T-helper 2 cell (primary cell): Measurements from ENCODE around the gene PLXNA2.

ENCODE experiments used
- DNase-seq, 5 experiments: peaks; one replicate each; pipeline versions ENCODE4 v3.0.0 to v3.0.0-alpha.2; 2012 to 2022

Gene PLXNA2

DNA sequence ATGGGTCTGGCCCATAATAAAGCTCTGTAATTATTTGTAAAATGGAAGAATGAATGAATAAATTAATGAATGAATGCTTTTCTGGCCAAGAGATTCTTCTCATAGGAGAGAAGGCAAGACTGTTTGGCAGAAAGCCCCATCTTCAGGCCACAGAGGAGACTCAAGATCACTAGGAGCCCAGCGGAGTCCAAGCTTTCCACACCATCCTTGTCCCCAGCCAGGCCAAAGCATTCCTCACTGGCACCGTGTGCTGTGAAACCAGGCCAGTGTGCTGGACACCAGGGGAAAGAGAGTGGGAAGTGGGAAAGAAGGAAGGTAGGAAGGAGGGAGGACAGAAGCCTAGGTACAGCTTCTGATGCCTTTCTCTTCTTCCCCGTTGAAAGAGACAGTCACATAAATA is 86.4 kb downstream of the PLXNA2 start:
- no peak for DNase-seq

DNA sequence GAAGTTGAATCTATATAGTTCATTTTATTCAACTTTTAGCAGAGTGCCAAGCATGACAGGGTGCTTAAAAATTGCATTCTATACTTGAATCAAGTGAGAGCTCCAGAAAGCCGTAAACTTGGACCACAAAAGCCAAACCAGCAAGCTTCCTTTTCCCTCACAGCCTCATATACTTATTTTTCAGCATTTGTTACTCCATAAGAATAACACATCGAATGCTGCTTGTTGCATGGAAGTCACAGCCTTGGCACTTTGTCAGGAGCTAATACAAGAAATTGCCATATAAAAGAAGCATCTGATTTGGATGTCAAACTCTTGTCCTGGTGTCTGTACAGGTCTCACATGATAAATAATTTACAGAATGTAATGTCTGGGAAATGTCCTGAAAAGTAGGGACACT is 87.4 kb downstream of the PLXNA2 start:
- no peak for DNase-seq

- no peak for DNase-seq
Measured at GRCh38 chr1:208156310-208156709, 87.9 kb downstream of the PLXNA2 start.

- DNase-seq: no peak
Measured at GRCh38 chr1:208154679-208155642, 89.2 kb downstream of the PLXNA2 start.

- DNase-seq: no peak
Measured at GRCh38 chr1:208154040-208154439, 90.1 kb downstream of the PLXNA2 start.

DNA sequence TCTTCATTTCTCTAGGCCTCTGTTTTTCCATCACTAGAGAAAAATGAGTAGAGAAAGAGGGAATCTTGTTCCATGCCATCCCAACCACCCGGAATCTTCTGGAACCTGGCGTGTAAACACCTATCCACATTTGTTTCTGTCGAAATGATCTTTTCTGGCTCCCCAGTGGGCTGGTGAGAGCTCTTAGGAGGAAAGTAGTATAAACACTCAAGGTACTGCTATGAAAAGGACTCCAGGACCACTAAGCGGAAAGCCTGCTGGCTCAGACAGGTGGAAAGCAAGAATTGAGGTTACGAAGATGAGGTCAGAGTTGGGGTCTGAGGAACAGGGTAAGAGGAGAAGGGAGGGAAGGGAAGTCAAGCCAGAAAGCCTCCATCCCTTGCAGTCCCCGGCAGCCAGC is 90.8 kb downstream of the PLXNA2 start:
- DNase-seq: no peak

DNA sequence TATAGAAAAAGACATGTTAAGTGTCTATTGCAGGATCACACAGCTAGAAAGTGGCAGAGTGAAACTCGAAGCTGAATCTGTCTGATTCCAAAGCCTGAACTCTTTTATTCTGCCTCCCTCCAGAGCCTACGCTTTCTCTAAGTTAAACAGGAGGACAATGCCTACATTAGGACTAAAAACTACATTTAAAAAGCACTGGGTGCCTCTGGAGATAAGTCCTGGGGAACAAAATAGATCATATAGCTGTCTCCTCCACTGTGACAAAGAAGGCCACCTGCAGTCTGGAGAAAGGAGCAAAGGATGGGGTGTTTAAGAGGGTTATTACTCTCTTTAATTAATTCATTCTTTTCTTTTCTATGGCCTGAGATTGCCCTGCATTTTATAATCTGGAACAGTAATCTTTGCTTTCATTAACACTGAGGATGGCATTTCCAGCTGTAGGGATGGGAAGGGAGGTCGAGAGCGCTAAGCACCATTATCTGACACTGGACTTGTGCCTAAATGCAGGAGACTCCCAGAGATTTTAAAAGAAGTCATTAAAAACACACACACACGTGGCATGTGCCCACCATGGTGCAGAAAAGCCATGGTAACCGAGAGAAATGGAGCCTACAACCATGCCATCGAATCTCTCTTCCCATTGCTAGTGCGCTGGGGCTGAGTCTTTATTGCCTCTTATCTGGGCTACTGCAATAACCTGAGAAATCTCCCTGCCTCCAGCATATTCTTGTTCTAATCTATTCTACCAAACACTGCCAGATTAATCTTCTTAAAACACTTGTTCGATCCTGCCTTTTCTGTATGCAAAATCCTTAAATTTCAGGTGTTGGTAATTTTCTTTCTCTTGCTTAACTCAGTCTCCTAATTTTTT is 92.2 kb downstream of the PLXNA2 start:
- no peak for DNase-seq

DNA sequence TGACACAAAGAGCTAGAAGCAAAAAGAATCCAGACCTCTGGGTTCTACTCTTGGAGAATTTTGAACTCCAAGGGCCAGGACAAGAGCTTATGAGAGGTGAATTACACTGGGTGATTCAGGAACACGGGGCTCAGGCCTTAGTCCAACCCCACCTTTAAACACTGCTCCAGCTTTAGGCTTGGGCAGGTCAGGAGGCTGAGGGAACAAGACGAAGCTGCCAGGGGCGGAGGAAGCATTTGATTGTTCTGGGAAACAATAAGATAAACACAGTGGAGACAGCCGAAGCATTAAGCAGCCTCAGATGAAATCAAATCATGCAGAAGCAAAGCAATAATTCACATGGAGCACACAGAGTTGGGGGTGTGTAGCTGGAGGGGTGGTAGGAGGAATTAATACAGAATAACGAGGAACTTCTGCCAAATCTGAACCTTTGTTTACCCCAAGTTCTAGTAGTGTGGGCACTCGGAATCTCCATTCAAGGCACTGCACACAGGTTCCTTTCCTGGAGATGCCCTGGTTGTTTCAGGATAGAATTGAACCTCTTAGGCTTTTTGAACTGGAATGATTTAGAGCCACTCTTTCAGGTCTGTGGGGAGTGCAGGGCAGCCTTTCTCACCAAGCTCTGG is 93.2 kb downstream of the PLXNA2 start:
- DNase-seq: no peak

GRCh38 chr1:208149776-208150514 is 94.2 kb downstream of the PLXNA2 start:
- DNase-seq: no peak

DNA sequence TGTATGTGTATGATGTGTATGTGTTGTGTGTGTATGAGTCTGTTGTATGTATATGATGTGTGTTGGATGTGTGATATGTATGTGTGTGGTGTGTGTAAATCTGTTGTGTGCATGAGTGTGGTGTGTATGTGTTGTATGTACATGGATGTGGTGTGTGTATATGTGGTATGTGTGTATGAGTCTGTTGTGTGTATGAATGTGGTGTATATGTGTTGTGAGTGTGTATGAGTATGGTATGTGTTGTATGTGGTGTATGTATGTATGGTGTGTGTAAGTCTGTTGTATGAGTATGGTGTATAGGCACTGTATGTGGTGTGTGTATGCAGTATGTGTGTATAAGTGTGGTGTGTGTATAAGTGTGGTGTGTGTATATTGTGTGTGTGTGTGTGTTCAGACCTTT is 95.0 kb downstream of the PLXNA2 start:
- DNase-seq: no peak

DNA sequence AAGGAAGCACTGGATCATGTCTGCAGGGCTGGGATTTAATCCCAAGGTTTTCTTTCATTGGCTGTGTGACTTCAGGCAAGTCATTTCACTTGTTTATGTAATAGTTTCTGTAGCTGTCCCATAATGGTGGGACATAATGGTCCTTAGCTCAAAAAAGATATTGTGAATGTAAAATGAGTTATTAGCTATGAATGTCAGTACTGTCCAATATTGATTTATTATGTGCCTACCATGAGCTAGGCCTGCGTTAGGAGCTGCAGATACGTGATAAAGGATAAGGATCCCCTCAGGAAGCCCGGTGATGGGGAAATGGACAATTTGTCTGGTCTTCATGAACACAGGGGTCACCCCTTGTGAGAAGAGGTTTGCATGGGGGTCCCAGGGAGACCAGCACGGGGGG is 95.8 kb downstream of the PLXNA2 start:
- DNase-seq: no peak

DNA sequence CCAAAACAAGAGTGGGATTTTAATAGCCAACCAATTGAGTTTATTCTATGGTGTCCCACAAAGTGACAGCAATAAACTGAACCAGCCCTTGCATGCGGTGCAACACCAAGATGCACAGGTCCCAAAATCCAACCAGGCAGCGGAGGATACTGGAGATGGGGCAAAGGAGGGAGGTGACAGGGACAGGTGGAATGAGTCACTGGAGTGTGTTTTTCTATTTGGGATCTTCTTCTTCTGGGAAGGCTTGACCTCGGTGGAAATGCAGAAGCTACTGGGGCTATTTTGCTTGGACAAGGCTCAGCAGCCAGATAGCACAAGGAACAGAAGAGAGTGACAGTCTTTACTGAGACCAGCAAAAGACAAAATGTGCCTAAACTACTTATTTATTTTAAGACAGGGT is 97.5 kb downstream of the PLXNA2 start:
- no peak for DNase-seq

DNA sequence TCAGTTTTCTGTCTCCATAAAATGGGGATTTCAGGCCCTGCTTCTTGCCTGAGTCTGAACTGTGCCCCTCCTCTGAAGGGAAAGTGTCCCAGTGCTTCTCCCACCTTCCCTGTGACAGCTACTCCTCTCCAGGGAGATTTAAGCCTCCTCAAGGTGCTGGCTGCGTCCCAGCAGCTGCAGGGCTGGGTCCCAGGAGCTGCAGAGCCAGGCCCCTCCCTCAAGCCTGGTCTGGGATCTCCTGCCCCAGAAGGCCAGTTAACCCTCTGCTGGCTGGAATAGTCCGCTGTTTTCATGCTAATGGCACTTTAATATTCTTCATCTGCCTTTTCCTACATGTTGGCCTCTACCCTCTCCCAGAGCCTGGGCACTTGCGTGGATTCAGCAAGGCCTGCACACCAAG is 99.0 kb downstream of the PLXNA2 start:
- no peak for DNase-seq

- DNase-seq: no peak
Measured at GRCh38 chr1:208142590-208143382, 101.4 kb downstream of the PLXNA2 start.

GRCh38 chr1:208141610-208142192 is 102.5 kb downstream of the PLXNA2 start:
- DNase-seq: no peak

DNA sequence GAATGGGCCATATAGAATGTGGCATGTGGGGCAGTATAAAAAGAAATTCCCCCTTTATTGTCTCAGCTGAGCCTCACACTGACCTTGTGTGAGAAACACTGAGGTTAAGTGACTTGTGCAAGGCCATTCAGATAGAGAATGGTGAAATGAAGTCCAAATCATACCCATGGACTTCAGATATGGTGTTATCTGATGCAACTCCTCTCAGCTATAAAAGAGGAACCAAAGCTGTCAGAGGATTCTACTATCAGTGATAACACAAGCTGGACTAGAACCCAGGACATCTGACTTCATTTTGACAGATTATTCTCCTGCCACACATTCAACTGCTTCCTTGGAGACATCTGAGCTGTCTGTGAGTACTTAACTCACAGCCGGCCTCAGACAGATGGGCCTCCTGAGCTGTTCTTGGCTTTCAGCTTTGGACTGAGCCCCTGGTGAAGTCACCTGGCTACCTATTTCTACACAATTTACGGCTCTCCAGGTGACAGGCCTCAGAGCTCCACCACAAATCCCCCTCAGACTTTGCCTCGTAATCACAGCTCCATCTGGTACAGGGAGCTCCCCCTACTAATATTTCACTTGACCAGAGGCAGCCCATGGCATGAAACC is 104.6 kb downstream of the PLXNA2 start:
- no peak for DNase-seq

- DNase-seq: no peak
Measured at GRCh38 chr1:208137193-208137592, 107.0 kb downstream of the PLXNA2 start.

- no peak for DNase-seq
Measured at GRCh38 chr1:208136459-208137182, 107.6 kb downstream of the PLXNA2 start.

DNA sequence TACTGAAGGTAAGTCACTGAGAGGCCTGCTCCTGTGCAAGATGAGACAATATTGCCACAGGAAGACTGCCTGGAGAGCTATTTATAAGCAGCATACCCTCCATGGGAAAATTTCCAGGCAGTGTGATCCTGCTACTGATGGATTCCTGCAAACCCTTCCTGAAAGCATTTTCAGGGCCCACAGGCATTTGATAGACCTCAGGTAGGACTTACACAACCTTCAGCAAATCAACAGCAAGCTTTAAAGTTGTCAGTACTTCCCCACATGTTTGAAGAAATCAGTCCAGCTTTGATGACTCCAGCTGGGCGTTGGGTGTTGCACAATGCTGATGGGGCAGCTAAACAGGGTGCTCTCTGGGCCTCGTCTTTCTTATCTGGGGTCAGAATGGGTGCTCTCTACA is 108.8 kb downstream of the PLXNA2 start:
- no peak for DNase-seq

- DNase-seq: no peak
Measured at GRCh38 chr1:208134491-208134890, 109.7 kb downstream of the PLXNA2 start.
